HepG2 (cell line): ENCODE measurements around the gene NDST1.

Experiments
- PCBP2 ChIP-seq: fragments of 200-400 bp; formaldehyde crosslinking; optimal IDR thresholded peaks from 2 replicates; pipeline ENCODE3; 2018; ENCODE audit warnings: low read length, low read depth; ENCODE audit not compliant: poor library complexity, severe bottlenecking
- POLR2A ChIP-seq, 2 experiments: IDR thresholded peaks; 2 replicates each; pipeline ENCODE4 v1.6.1; 2011; ENCODE audit warnings: low read depth in 2 of 2, low read length in 2 of 2, mild to moderate bottlenecking in 1 of 2, moderate library complexity in 1 of 2; ENCODE audit not compliant: insufficient read depth in 1 of 2
- TF ChIP-seq, protein P1 (sequence below): IDR thresholded peaks from 2 replicates; pipeline ENCODE4 v1.6.1; 2016; ENCODE audit warnings: low read depth, borderline replicate concordance

- TF ChIP-seq POLR2A (IDR thresholded peaks at IDR 0.05; ENCODE audit: insufficient read depth in 1 of 2, low read depth in 2 of 2, low read length in 2 of 2): no peak
- TF ChIP-seq, protein P1, sequence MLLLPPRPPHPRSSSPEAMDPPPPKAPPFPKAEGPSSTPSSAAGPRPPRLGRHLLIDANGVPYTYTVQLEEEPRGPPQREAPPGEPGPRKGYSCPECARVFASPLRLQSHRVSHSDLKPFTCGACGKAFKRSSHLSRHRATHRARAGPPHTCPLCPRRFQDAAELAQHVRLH (CRISPR knock-in tag): no peak
- no peak for TF ChIP-seq PCBP2
These were observed 57.9 kb downstream of the NDST1 start for GRCh38 chr5:150565868-150566267.
